IMR-90 (cell line): ENCODE results near the gene ZBTB7B.

Source experiments
- CEBPB ChIP-seq: IDR thresholded peaks from 2 replicates; pipeline ENCODE4 v1.6.1; 2012; ENCODE audit warnings: low read depth, low read length, improper control_type of control experiment
- CTCF ChIP-seq: conservative IDR thresholded peaks from 2 replicates; pipeline ENCODE4 v1.5.1; 2012; ENCODE audit warnings: mild to moderate bottlenecking, low read depth, low read length, improper control_type of control experiment
- MAZ ChIP-seq: IDR thresholded peaks from 2 replicates; pipeline ENCODE4 v1.6.1; 2012; ENCODE audit warnings: low read depth, mild to moderate bottlenecking, low read length, improper control_type of control experiment, moderate library complexity, borderline replicate concordance
- MXI1 ChIP-seq: IDR thresholded peaks from 2 replicates; pipeline ENCODE4 v1.6.1; 2012; ENCODE audit warnings: low read depth, mild to moderate bottlenecking, low read length, moderate library complexity, borderline replicate concordance
- NFE2L2 ChIP-seq: fragments of 150-350 bp; IDR thresholded peaks from 2 replicates; pipeline ENCODE4 v1.6.1; 2016; ENCODE audit warnings: low read depth, mild to moderate bottlenecking, low read length
- POLR2A ChIP-seq: IDR thresholded peaks from 2 replicates; pipeline ENCODE4 v1.6.1; 2012; ENCODE audit warnings: mild to moderate bottlenecking, low read depth, low read length
- RAD21 ChIP-seq: IDR thresholded peaks from 2 replicates; pipeline ENCODE4 v1.6.1; 2012; ENCODE audit warnings: low read length, improper control_type of control experiment

- TF ChIP-seq NFE2L2, result no peak
- TF ChIP-seq POLR2A, result no peak
- TF ChIP-seq MAZ, result no peak
- TF ChIP-seq CTCF, result no peak
- TF ChIP-seq CEBPB, result no peak
- no peak for TF ChIP-seq MXI1
- no peak for TF ChIP-seq RAD21
Observed at GRCh38 chr1:154978360-154978759, 24.2 kb upstream of the ZBTB7B start.
